HUES6 (cell line): ENCODE data around the gene EXOC6B.
"Not testable (repeated sequence)": the region's sequence is repeated elsewhere in the genome, so short reads cannot be mapped to it uniquely, and the experiment has no call there.

Experiments
- H3K27ac ChIP-seq: 2 replicates; pipeline ENCODE4 v1.7.0; 2013; ENCODE audit warnings: low read depth, mild to moderate bottlenecking, low read length, inconsistent platforms
- H3K27me3 ChIP-seq: 2 replicates; pipeline ENCODE4 v1.6.1; 2013; ENCODE audit warnings: low read length; ENCODE audit not compliant: control insufficient read depth, insufficient read depth
- H3K36me3 ChIP-seq: 2 replicates; pipeline ENCODE4 v1.6.1; 2013; ENCODE audit warnings: low read length; ENCODE audit not compliant: control insufficient read depth, insufficient read depth
- H3K4me1 ChIP-seq: 2 replicates; pipeline ENCODE4 v1.6.1; 2013; ENCODE audit warnings: low read length; ENCODE audit not compliant: control insufficient read depth, insufficient read depth
- H3K4me3 ChIP-seq: 2 replicates; pipeline ENCODE4 v1.5.1; 2013; ENCODE audit warnings: low read depth, low read length
- H3K9ac ChIP-seq: one replicate; pipeline ENCODE4 v1.6.1; 2013; ENCODE audit warnings: mild to moderate bottlenecking, low read length
- H3K9me3 ChIP-seq: 2 replicates; pipeline ENCODE4 v1.6.1; 2013; ENCODE audit warnings: low read depth, low read length; ENCODE audit not compliant: control insufficient read depth, insufficient read depth

The EXOC6B gene

DNA sequence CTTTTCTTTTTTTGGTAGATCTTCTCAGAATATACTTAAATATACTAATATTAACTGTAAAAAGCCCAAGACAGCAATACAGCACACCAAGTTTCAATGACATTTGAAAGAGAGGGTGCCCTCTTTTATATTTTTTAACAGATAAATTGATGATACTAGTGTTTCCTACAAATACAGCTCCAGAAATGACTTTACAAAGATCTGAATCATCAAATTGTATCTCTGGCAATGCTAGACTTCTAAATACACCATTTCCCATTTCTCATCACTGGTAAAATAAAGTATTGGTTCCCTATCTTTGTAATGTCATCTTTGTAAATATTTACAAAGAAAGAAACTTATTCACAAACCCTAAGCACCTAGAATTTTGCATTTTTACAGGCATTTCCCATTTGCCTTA is 281.3 kb downstream of the EXOC6B start:
- H3K36me3 ChIP-seq, result no peaks in the 10 kb centered on the region
- no peaks in the 10 kb centered on the region for H3K27me3 ChIP-seq
- H3K27ac ChIP-seq, result no peak overlapping the region
- H3K4me3 ChIP-seq, result no peak overlapping the region
- H3K9ac ChIP-seq, result no peak overlapping the region
- no peaks in the 10 kb centered on the region for H3K9me3 ChIP-seq
- H3K4me1 ChIP-seq, result no peaks in the 10 kb centered on the region

DNA sequence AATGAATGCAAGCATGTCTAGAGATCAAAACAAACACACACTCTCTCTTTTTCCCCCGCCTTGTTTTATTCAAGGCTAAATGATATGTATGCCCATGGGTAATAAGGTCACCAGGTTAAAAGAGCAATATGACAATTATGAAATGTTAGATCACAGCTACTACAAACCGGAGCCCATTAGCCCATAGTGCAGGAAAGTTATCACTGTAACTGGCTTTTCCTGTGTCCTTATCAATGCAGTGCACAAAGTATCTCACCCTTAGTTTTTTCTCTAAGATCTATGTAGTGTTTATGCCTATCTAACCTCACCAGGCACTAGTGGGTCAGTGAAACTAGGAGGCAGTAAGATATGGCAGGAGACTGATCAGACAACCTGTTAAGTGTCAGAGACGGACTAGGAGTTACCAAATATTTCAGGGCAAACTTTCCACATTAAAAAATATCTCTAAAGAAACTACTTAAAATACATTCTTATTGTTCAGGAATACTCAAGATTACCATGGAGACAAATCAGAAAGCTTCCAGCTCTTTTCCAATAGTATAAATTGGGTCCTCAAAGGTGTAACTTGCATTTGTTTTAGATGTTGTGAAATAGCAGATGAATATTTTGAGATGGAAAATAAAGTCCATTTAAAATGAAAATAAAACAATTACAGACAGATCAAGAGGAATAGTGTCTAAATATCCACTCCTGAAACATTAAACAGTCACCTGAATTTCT is 282.2 kb downstream of the EXOC6B start:
- peaks cover 6% of the 10 kb centered on the region; the same call in 1 of the 2 replicates for H3K4me1 ChIP-seq
- no peaks in the 10 kb centered on the region for H3K9me3 ChIP-seq
- no peak overlapping the region for H3K4me3 ChIP-seq
- no peak overlapping the region for H3K9ac ChIP-seq
- H3K27me3 ChIP-seq, result no peaks in the 10 kb centered on the region
- no peak overlapping the region for H3K27ac ChIP-seq
- H3K36me3 ChIP-seq, result no peaks in the 10 kb centered on the region

DNA sequence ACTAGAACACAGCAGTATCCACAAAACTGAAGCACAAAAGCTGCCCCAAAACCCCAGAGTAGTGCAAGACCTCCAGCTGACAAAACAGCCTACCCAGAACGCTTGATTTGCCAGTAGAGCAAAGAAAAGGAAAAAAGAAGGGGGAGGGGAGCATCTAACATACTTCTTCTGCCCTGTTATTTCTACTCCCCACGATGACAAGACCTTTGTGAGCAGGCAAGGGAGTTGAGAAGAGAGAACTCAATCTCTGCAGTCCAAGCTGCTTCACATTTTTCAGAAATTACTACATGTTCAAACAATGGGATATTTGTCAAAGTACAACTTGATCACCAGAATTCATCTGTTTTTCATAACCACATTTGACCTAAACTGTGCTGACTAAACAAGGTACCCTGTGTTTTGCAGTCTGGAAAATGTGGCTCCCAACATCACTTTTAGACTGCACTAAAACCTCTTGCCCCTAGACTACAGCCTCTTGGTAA is 286.7 kb downstream of the EXOC6B start:
- no peak overlapping the region for H3K27ac ChIP-seq
- no peak overlapping the region for H3K4me3 ChIP-seq
- H3K27me3 ChIP-seq, result no peaks in the 10 kb centered on the region
- H3K4me1 ChIP-seq, result peaks cover 14% of the 10 kb centered on the region; the same call in 1 of the 2 replicates
- no peaks in the 10 kb centered on the region for H3K9me3 ChIP-seq
- H3K9ac ChIP-seq, result no peak overlapping the region
- H3K36me3 ChIP-seq, result no peaks in the 10 kb centered on the region

- no peak overlapping the region for H3K9ac ChIP-seq
- no peaks in the 10 kb centered on the region for H3K9me3 ChIP-seq
- no peaks in the 10 kb centered on the region for H3K36me3 ChIP-seq
- H3K4me1 ChIP-seq, result peaks cover 14% of the 10 kb centered on the region; the same call in 1 of the 2 replicates
- no peak overlapping the region for H3K27ac ChIP-seq
- no peaks in the 10 kb centered on the region for H3K27me3 ChIP-seq
- no peak overlapping the region for H3K4me3 ChIP-seq
Measured at GRCh38 chr2:72538486-72538885, 287.3 kb downstream of the EXOC6B start.

- not testable (repeated sequence) for H3K36me3 ChIP-seq, H3K27me3 ChIP-seq, H3K9ac ChIP-seq, H3K4me3 ChIP-seq, H3K9me3 ChIP-seq, H3K27ac ChIP-seq
- peaks cover 14% of the 10 kb centered on the region; the same call in 1 of the 2 replicates for H3K4me1 ChIP-seq
Measured at GRCh38 chr2:72535586-72535985, 290.2 kb downstream of the EXOC6B start.

GRCh38 chr2:72533765-72534164 is 292.1 kb downstream of the EXOC6B start:
- no peaks in the 10 kb centered on the region for H3K27me3 ChIP-seq
- no peaks in the 10 kb centered on the region for H3K9me3 ChIP-seq
- no peak overlapping the region for H3K4me3 ChIP-seq
- H3K27ac ChIP-seq, result no peak overlapping the region
- peaks cover 9% of the 10 kb centered on the region; the same call in 1 of the 2 replicates for H3K4me1 ChIP-seq
- H3K36me3 ChIP-seq, result no peaks in the 10 kb centered on the region
- H3K9ac ChIP-seq, result no peak overlapping the region

GRCh38 chr2:72527424-72527823 is 298.4 kb downstream of the EXOC6B start:
- Histone ChIP-seq H3K4me1 (no peaks in the 10 kb centered on the region), H3K27ac (no peak overlapping the region)

GRCh38 chr2:72526623-72527022 is 299.2 kb downstream of the EXOC6B start:
- Histone ChIP-seq H3K9ac (no peak overlapping the region), H3K9me3 (no peaks in the 10 kb centered on the region), H3K27ac (no peak overlapping the region), H3K36me3 (no peaks in the 10 kb centered on the region), H3K27me3 (no peaks in the 10 kb centered on the region), H3K4me1 (no peaks in the 10 kb centered on the region), H3K4me3 (no peak overlapping the region)

More at GRCh38 chr2:72527424-72527823, 298.4 kb downstream of the EXOC6B start:
- Histone ChIP-seq H3K27me3 (no peaks in the 10 kb centered on the region), H3K4me3 (no peak overlapping the region), H3K36me3 (no peaks in the 10 kb centered on the region), H3K9me3 (no peaks in the 10 kb centered on the region), H3K9ac (no peak overlapping the region)

DNA sequence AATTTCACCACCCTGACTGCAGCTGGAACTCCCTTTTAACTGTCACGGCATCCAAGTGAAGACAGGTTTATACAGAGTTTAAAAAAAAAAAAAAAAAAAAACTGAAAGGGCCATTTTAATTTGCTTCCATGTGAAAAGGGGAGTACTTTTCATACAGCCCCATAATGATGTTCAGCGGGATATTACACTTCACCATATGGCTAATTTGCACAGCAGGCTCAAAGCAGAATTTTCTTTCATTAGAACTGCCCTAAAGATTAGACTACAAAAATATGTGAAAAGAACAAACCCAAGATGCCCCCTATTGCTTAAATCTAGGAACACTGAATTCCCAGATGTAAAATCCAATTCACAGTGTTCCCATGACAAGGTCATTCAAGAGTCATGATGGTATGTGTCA is 301.8 kb downstream of the EXOC6B start:
- H3K4me3 ChIP-seq, result no peak overlapping the region
- H3K27ac ChIP-seq, result no peak overlapping the region
- no peaks in the 10 kb centered on the region for H3K27me3 ChIP-seq
- no peak overlapping the region for H3K9ac ChIP-seq
- H3K9me3 ChIP-seq, result no peaks in the 10 kb centered on the region
- H3K4me1 ChIP-seq, result no peaks in the 10 kb centered on the region
- no peaks in the 10 kb centered on the region for H3K36me3 ChIP-seq

DNA sequence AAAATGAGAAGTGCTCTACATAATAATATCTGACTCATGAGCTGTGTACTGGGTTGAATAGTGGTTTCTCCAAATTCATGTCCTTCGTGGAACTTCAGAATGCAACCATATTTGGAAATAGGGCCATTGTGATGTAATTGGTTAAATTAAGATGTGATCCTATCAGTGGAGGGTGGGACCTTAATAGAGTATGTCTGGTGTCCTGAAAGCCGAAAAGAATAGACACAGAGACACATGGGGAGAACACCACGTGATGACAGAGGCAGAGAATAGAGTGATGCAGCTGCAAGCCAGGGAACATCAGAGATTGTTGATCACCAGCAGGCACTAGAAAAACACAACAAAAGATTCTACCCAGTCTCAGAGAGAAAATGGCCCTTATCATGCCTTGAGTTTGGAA is 310.1 kb downstream of the EXOC6B start:
- Histone ChIP-seq H3K27me3 (no peaks in the 10 kb centered on the region), H3K27ac (no peak overlapping the region), H3K4me3 (no peak overlapping the region), H3K36me3 (no peaks in the 10 kb centered on the region), H3K9me3 (no peaks in the 10 kb centered on the region), H3K4me1 (peaks cover 5% of the 10 kb centered on the region), H3K9ac (no peak overlapping the region)

- Histone ChIP-seq H3K27ac (no peak overlapping the region), H3K9me3 (no peaks in the 10 kb centered on the region), H3K4me3 (no peak overlapping the region), H3K4me1 (peaks cover 5% of the 10 kb centered on the region), H3K27me3 (no peaks in the 10 kb centered on the region), H3K36me3 (no peaks in the 10 kb centered on the region), H3K9ac (no peak overlapping the region)
Measured at GRCh38 chr2:72513011-72513410, 312.8 kb downstream of the EXOC6B start.
